ENCODE data around the gene CH25H. TPM values are rescaled to one million over a fixed set of nuclear protein-coding genes. Genes with fewer than 3 reads are reported as not detected.
A peak's percentile ranks its signal among the peaks of the same experiment; 100 is the strongest.
"Not testable (repeated sequence)": the region's sequence is repeated elsewhere in the genome, so short reads cannot be mapped to it uniquely, and the experiment has no call there.

CH25H gene, protein sequence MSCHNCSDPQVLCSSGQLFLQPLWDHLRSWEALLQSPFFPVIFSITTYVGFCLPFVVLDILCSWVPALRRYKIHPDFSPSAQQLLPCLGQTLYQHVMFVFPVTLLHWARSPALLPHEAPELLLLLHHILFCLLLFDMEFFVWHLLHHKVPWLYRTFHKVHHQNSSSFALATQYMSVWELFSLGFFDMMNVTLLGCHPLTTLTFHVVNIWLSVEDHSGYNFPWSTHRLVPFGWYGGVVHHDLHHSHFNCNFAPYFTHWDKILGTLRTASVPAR
- total RNA-seq (ENCODE audit: low replicate concordance), result not detected in 2 replicates

DNA sequence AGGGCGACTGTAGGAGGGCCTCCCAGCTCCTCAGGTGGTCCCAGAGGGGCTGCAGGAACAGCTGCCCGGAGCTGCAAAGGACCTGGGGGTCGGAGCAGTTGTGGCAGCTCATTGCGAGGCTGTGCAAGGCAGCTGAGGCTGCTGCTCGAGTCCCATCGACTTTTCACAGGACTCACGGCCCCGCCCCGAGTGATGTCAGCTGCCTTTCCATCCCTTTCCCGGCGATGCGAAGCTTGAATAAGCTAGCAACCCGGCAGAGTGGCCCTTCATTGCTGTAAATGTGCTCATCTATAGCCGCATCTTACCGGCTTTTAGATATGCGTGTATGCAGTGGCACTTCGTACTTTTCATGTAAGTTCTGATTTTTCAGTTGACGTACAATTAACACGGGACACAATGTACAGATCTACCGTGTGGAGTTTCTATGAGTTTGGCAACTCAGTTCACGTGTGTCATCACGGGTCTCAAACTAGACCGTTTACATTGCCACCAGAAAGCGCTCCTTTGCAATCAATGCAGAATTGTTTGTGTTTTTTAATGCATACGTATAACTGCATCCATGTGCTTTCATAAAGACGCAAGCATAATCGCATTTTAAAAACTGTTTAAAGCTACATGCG, at the start of gene CH25H:
CH25H (minus strand) TSS at position 137 of the 620 bp plus-strand sequence; CDS start at position 112, 25 bp downstream.
- peaks cover 7% of the 10 kb centered on the region for H3K4me1 Mint-ChIP-seq
- Histone ChIP-seq H3K9ac (no peak within 1 kb of the TSS), H4K20me1 (ENCODE audit: low read depth) (no peaks in the 10 kb centered on the region), H3K27ac (no peak within 1 kb of the TSS), H3K9me3 (ENCODE audit: low read depth) (no peaks in the 10 kb centered on the region), H3K4me2 (peak within 1 kb of the TSS; percentile 82), H3K36me3 (no peaks in the 10 kb centered on the region), H3K4me3 (peak within 1 kb of the TSS; percentile 48), H3K27me3 (peaks cover 84% of the 10 kb centered on the region), H3K79me2 (ENCODE audit: low read depth) (no peaks in the 10 kb centered on the region), H3K4me1 (peaks cover 9% of the 10 kb centered on the region), H3F3A (ENCODE audit: low read depth) (peaks cover 6% of the 10 kb centered on the region), H2AFZ (replicated peaks) (peak within 1 kb of the TSS; percentile 80)
- TF ChIP-seq, protein P1, sequence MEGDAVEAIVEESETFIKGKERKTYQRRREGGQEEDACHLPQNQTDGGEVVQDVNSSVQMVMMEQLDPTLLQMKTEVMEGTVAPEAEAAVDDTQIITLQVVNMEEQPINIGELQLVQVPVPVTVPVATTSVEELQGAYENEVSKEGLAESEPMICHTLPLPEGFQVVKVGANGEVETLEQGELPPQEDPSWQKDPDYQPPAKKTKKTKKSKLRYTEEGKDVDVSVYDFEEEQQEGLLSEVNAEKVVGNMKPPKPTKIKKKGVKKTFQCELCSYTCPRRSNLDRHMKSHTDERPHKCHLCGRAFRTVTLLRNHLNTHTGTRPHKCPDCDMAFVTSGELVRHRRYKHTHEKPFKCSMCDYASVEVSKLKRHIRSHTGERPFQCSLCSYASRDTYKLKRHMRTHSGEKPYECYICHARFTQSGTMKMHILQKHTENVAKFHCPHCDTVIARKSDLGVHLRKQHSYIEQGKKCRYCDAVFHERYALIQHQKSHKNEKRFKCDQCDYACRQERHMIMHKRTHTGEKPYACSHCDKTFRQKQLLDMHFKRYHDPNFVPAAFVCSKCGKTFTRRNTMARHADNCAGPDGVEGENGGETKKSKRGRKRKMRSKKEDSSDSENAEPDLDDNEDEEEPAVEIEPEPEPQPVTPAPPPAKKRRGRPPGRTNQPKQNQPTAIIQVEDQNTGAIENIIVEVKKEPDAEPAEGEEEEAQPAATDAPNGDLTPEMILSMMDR (IDR thresholded peaks at IDR 0.05), result no peak
- no peak for TF ChIP-seq EZH2 (IDR thresholded peaks at IDR 0.05)
- TF ChIP-seq EZH2phosphoT487 (IDR thresholded peaks at IDR 0.05), result no peak
- H3K36me3 Mint-ChIP-seq, result no peaks in the 10 kb centered on the region
- peaks cover 25% of the 10 kb centered on the region for H3K27me3 Mint-ChIP-seq (ENCODE audit: insufficient read depth, low read depth)
- H3K27ac Mint-ChIP-seq, result no peak within 1 kb of the TSS
- peak; percentile 81 for DNase-seq (ENCODE audit: low spot score)
- H3K4me3 Mint-ChIP-seq, result peak within 1 kb of the TSS; percentile 80
- no peaks in the 10 kb centered on the region for H3K9me3 Mint-ChIP-seq

GRCh38 chr10:89256340-89256739, 49.2 kb upstream of the CH25H start:
- Histone ChIP-seq H3K4me1 (no peaks in the 10 kb centered on the region), H3K36me3 (no peaks in the 10 kb centered on the region), H2AFZ (replicated peaks) (no peak overlapping the region), H3K9me3 (ENCODE audit: low read depth) (no peaks in the 10 kb centered on the region), H3K27me3 (peaks cover 1% of the 10 kb centered on the region), H3F3A (ENCODE audit: low read depth) (no peaks in the 10 kb centered on the region), H4K20me1 (ENCODE audit: low read depth) (no peaks in the 10 kb centered on the region), H3K79me2 (ENCODE audit: low read depth) (no peaks in the 10 kb centered on the region), H3K4me3 (no peak overlapping the region), H3K27ac (no peak overlapping the region), H3K4me2 (no peak overlapping the region), H3K9ac (no peak overlapping the region)
- no peak for DNase-seq (ENCODE audit: low spot score)
- H3K27me3 Mint-ChIP-seq (ENCODE audit: insufficient read depth, low read depth), result peaks cover 5% of the 10 kb centered on the region
- TF ChIP-seq, protein P1 (IDR thresholded peaks at IDR 0.05), result no peak
- TF ChIP-seq EZH2phosphoT487 (IDR thresholded peaks at IDR 0.05) (no peak), EZH2 (IDR thresholded peaks at IDR 0.05) (no peak)
- H3K27ac Mint-ChIP-seq, result no peak overlapping the region
- H3K4me3 Mint-ChIP-seq, result no peak overlapping the region
- peaks cover 20% of the 10 kb centered on the region for H3K9me3 Mint-ChIP-seq
- peaks cover 4% of the 10 kb centered on the region for H3K4me1 Mint-ChIP-seq
- peaks cover 3% of the 10 kb centered on the region for H3K36me3 Mint-ChIP-seq

GRCh38 chr10:89255793-89256192, 48.7 kb upstream of the CH25H start:
- H3K4me2 ChIP-seq, result no peak overlapping the region
- H3F3A ChIP-seq (ENCODE audit: low read depth), result peaks cover 3% of the 10 kb centered on the region
- no peak overlapping the region for H3K4me3 ChIP-seq
- no peaks in the 10 kb centered on the region for H3K79me2 ChIP-seq (ENCODE audit: low read depth)
- TF ChIP-seq, protein P1 (IDR thresholded peaks at IDR 0.05), result no peak
- TF ChIP-seq EZH2 (IDR thresholded peaks at IDR 0.05) (no peak), EZH2phosphoT487 (IDR thresholded peaks at IDR 0.05) (no peak)
- H3K9me3 ChIP-seq (ENCODE audit: low read depth), result no peaks in the 10 kb centered on the region
- Mint-ChIP-seq H3K27me3 (ENCODE audit: insufficient read depth, low read depth) (peaks cover 5% of the 10 kb centered on the region), H3K9me3 (peaks cover 20% of the 10 kb centered on the region), H3K4me1 (peaks cover 9% of the 10 kb centered on the region), H3K36me3 (peaks cover 3% of the 10 kb centered on the region), H3K4me3 (no peak overlapping the region), H3K27ac (no peak overlapping the region)
- H3K9ac ChIP-seq, result no peak overlapping the region
- no peaks in the 10 kb centered on the region for H3K36me3 ChIP-seq
- no peak overlapping the region for H2AFZ ChIP-seq (replicated peaks)
- H3K27me3 ChIP-seq, result peaks cover 7% of the 10 kb centered on the region
- no peak for DNase-seq (ENCODE audit: low spot score)
- no peaks in the 10 kb centered on the region for H3K4me1 ChIP-seq
- no peak overlapping the region for H3K27ac ChIP-seq
- no peaks in the 10 kb centered on the region for H4K20me1 ChIP-seq (ENCODE audit: low read depth)

GRCh38 chr10:89255091-89255579, 48.0 kb upstream of the CH25H start:
- H3K9ac ChIP-seq; H3K27ac ChIP-seq; H3K36me3 Mint-ChIP-seq; H3K27ac Mint-ChIP-seq; H3K4me3 Mint-ChIP-seq; H3K79me2 ChIP-seq (ENCODE audit: low read depth); H4K20me1 ChIP-seq (ENCODE audit: low read depth); DNase-seq (ENCODE audit: low spot score); H3K4me2 ChIP-seq; H3K4me1 ChIP-seq; H3K9me3 ChIP-seq (ENCODE audit: low read depth); H3K4me1 Mint-ChIP-seq; H2AFZ ChIP-seq (replicated peaks); H3K4me3 ChIP-seq; H3K36me3 ChIP-seq; H3F3A ChIP-seq (ENCODE audit: low read depth); H3K27me3 Mint-ChIP-seq (ENCODE audit: insufficient read depth, low read depth): not testable (repeated sequence)
- peaks cover 13% of the 10 kb centered on the region for H3K27me3 ChIP-seq
- H3K9me3 Mint-ChIP-seq, result peaks cover 20% of the 10 kb centered on the region

All from neural progenitor cell (in vitro differentiated cells).